KMS-11 (cell line): ENCODE data around the gene NYNRIN.

Source experiments
- H2AFZ ChIP-seq: fragments of 200-600 bp; sonication (generic); 2 replicates; pipeline ENCODE4 v1.6.1; 2016; ENCODE audit warnings: antibody characterized with exemption, mixed run types, low read depth
- H3K27ac ChIP-seq: fragments of 200-600 bp; sonication (generic); 2 replicates; pipeline ENCODE4 v1.6.1; 2016; ENCODE audit warnings: mild to moderate bottlenecking, mixed run types
- H3K27me3 ChIP-seq: fragments of 200-600 bp; sonication (generic); 2 replicates; pipeline ENCODE4 v1.6.1; 2017; ENCODE audit warnings: mild to moderate bottlenecking, low read depth, mixed run types, moderate library complexity; ENCODE audit not compliant: insufficient read depth
- H3K36me3 ChIP-seq: fragments of 200-600 bp; sonication (generic); 2 replicates; pipeline ENCODE4 v1.6.1; 2017; ENCODE audit warnings: mild to moderate bottlenecking, mixed run types; ENCODE audit not compliant: insufficient read depth
- H3K4me1 ChIP-seq: fragments of 200-600 bp; sonication (generic); 2 replicates; pipeline ENCODE4 v1.6.1; 2016; ENCODE audit warnings: mild to moderate bottlenecking, low read depth, mixed run types; ENCODE audit not compliant: poor library complexity, severe bottlenecking
- H3K4me2 ChIP-seq: fragments of 200-600 bp; sonication (generic); 2 replicates; pipeline ENCODE4 v1.7.0; 2016; ENCODE audit warnings: mild to moderate bottlenecking, mixed run types
- H3K4me3 ChIP-seq: fragments of 200-600 bp; sonication (generic); IDR thresholded peaks from 2 replicates; pipeline ENCODE4 v1.6.1; 2017; ENCODE audit warnings: low read depth, low read length, mixed read lengths; ENCODE audit not compliant: insufficient read depth
- H3K79me2 ChIP-seq: fragments of 200-600 bp; sonication (generic); 2 replicates; pipeline ENCODE4 v1.6.1; 2016; ENCODE audit warnings: low read depth, mixed run types; ENCODE audit not compliant: insufficient read depth
- H3K9ac ChIP-seq: fragments of 200-600 bp; sonication (generic); 2 replicates; pipeline ENCODE4 v1.6.1; 2016; ENCODE audit warnings: mild to moderate bottlenecking, mixed run types
- H4K20me1 ChIP-seq: fragments of 200-600 bp; sonication (generic); 2 replicates; pipeline ENCODE4 v1.6.1; 2016; ENCODE audit warnings: mild to moderate bottlenecking, mixed run types; ENCODE audit not compliant: insufficient read depth
- TF ChIP-seq, protein P1 (sequence below): fragments of 200-600 bp; sonication (generic); conservative IDR thresholded peaks from 2 replicates; pipeline ENCODE4 v1.6.1; 2017; ENCODE audit warnings: low read depth, mild to moderate bottlenecking, antibody characterized with exemption, low read length, moderate library complexity, mixed read lengths

Gene NYNRIN

DNA sequence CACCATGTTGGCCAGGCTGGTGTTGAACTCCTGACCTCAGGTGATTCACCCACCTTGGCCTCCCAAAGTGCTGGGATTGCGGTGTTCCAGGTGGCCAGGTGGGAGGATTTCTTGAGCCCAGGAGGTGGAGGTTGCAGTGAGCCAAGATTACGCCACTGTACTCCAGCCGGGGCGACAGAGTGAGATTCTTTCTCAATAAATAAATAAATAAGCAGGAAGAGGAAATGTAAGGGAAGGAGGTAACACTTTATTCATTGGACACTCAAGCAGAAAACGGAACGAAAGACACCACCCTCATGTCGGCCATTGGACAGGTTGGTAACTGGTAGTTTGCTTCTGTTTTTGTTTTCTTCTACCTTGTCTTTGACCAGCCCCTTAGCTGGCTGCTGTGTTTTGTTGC, 43.8 kb upstream of the NYNRIN start:
- Histone ChIP-seq H3K4me2 (no peak overlapping the region), H3K27ac (no peak overlapping the region), H3K36me3 (no peaks in the 10 kb centered on the region), H2AFZ (no peak overlapping the region), H3K9ac (no peak overlapping the region), H4K20me1 (no peaks in the 10 kb centered on the region), H3K27me3 (no peaks in the 10 kb centered on the region), H3K79me2 (no peaks in the 10 kb centered on the region), H3K4me3 (no peak overlapping the region), H3K4me1 (no peaks in the 10 kb centered on the region)
- TF ChIP-seq, protein P1, sequence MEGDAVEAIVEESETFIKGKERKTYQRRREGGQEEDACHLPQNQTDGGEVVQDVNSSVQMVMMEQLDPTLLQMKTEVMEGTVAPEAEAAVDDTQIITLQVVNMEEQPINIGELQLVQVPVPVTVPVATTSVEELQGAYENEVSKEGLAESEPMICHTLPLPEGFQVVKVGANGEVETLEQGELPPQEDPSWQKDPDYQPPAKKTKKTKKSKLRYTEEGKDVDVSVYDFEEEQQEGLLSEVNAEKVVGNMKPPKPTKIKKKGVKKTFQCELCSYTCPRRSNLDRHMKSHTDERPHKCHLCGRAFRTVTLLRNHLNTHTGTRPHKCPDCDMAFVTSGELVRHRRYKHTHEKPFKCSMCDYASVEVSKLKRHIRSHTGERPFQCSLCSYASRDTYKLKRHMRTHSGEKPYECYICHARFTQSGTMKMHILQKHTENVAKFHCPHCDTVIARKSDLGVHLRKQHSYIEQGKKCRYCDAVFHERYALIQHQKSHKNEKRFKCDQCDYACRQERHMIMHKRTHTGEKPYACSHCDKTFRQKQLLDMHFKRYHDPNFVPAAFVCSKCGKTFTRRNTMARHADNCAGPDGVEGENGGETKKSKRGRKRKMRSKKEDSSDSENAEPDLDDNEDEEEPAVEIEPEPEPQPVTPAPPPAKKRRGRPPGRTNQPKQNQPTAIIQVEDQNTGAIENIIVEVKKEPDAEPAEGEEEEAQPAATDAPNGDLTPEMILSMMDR, result no peak

DNA sequence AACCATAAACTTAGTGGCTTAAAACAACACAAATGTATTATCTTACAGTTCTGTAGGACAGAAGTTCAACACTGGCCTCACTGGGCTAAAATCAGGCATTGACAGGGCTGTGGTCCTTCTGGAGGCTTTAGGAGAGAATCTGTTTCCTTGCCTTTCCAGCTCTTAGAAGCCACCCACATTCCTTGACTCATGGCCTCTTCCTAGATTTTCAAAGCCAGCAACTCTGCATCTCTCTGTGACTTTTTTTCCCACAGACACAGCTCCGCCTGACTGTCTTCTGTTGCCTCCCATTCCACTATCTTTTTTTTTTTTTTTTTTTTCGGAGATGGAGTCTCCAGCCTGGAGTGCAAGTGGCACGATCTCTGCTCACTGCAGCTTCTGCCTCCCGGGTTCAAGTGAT, 42.6 kb upstream of the NYNRIN start:
- Histone ChIP-seq H2AFZ (no peak overlapping the region), H3K27me3 (no peaks in the 10 kb centered on the region)

DNA sequence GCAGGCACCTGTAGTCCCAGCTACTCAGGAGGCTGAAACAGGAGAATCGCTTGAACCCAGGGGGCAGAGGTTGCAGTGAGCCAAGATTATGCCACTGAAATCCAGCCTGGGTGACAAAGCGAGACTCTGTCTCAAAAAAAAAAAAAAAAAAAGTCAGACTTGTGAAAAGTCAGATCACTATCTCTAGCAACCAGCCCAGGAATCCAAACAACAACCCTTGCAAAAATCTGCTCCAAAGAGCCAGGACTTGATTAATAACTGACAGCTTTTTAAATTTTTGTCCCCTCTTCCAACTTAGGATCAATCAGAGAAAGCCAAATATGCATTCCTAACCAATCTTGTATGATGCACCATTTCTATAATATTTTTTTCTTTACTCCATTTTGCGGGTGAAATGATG, 38.5 kb upstream of the NYNRIN start:
- H4K20me1 ChIP-seq, result no peaks in the 10 kb centered on the region
- H3K27ac ChIP-seq, result no peak overlapping the region
- H3K9ac ChIP-seq, result no peak overlapping the region
- H2AFZ ChIP-seq, result no peak overlapping the region
- H3K4me2 ChIP-seq, result no peak overlapping the region
- H3K4me3 ChIP-seq, result no peak overlapping the region
- H3K27me3 ChIP-seq, result no peaks in the 10 kb centered on the region
- H3K4me1 ChIP-seq, result peaks cover 5% of the 10 kb centered on the region
- TF ChIP-seq, protein P1, result no peak
- H3K36me3 ChIP-seq, result no peaks in the 10 kb centered on the region
- no peaks in the 10 kb centered on the region for H3K79me2 ChIP-seq

More for the DNA sequence above, 42.6 kb upstream of the NYNRIN start:
- Histone ChIP-seq H3K4me2 (no peak overlapping the region), H3K4me1 (no peaks in the 10 kb centered on the region), H3K36me3 (no peaks in the 10 kb centered on the region), H3K4me3 (no peak overlapping the region), H4K20me1 (no peaks in the 10 kb centered on the region), H3K27ac (no peak overlapping the region), H3K9ac (no peak overlapping the region), H3K79me2 (no peaks in the 10 kb centered on the region)
- TF ChIP-seq, protein P1, result no peak

DNA sequence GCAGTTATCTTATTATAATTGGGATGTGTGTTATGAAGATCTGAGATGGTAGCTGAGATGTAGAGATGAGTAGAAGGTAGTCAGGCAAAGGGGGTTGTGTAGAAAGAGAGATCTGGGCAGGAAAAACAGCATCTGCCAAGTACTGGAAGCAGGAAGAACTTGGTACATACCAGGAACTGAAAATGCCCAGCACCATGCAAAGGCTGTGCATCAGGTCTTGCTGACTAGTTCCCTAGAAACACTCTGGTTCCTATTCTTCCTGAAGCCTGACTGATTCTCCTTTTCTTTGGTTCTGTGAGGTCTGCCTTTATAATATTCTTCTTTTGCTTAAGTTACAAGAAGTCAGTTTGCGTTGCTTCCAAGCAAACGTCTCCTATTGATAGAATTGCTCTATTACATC, 37.5 kb upstream of the NYNRIN start:
- Histone ChIP-seq H3K4me1 (peaks cover 14% of the 10 kb centered on the region), H3K27me3 (no peaks in the 10 kb centered on the region), H3K36me3 (no peaks in the 10 kb centered on the region), H3K9ac (no peak overlapping the region), H3K79me2 (no peaks in the 10 kb centered on the region), H3K27ac (no peak overlapping the region), H3K4me3 (no peak overlapping the region), H4K20me1 (no peaks in the 10 kb centered on the region), H2AFZ (no peak overlapping the region), H3K4me2 (no peak overlapping the region)
- TF ChIP-seq, protein P1, result no peak
